Lower lobe of right lung (tissue), 2 donors: ENCODE data around the gene GNB1L. TPM values are rescaled to one million over a fixed set of nuclear protein-coding genes. Genes with fewer than 3 reads are reported as not detected.

Experiments
- ATAC-seq, 2 donors: fragments of 200-7000 bp; cut with Tn5 transposase; one replicate each; pipeline ENCODE4 v1.9.1; 2020 to 2022; ENCODE audit warnings: mild to moderate bottlenecking in 2 of 2, moderate library complexity in 2 of 2
- DNase-seq: peaks from one replicate; pipeline ENCODE4 v3.0.0-alpha.2; 2020
- H3K27ac ChIP-seq: fragments of 200-600 bp; one replicate; pipeline ENCODE4 v1.8.0; 2022
- H3K27me3 ChIP-seq: fragments of 200-600 bp; one replicate; pipeline ENCODE4 v1.8.0; 2022; ENCODE audit warnings: low read depth
- H3K36me3 ChIP-seq: fragments of 200-600 bp; one replicate; pipeline ENCODE4 v1.8.0; 2022; ENCODE audit warnings: mild to moderate bottlenecking
- H3K4me1 ChIP-seq: fragments of 200-600 bp; one replicate; pipeline ENCODE4 v1.8.0; 2022
- H3K4me3 ChIP-seq: fragments of 200-600 bp; one replicate; pipeline ENCODE4 v1.8.0; 2022; ENCODE audit warnings: mild to moderate bottlenecking
- H3K9me3 ChIP-seq: fragments of 200-600 bp; one replicate; pipeline ENCODE4 v1.8.0; 2022
- CTCF ChIP-seq: fragments of 200-600 bp; IDR thresholded peaks from one replicate; pipeline ENCODE4 v1.8.0; 2022; ENCODE audit warnings: antibody characterized with exemption, mild to moderate bottlenecking
- intact Hi-C: fragments of 100-400 bp; cut with DNase I; formaldehyde crosslinking; loops from one replicate; pipeline ENCODE4 v1.11.0; 2022
- long read RNA-seq: library from polyadenylated mRNA; unstranded; transcript quantifications from one replicate; pipeline ENCODE4 v2.0.0, GENCODE V29; 2021
- total RNA-seq: library from RNA; stranded (reverse); fragmentation: NEBNext Ultra II Directional; extraction: Animal tissue kit (Norgen Biotek cat#: 25700); gene quantifications from one replicate; pipeline ENCODE4 v1.2.1, GENCODE V29; 2021
- donor health status: DM: no; HTN: yes; CAD: no; lungs with severe emphysema.

The GNB1L gene
- total RNA-seq: 6.0 TPM
- long read RNA-seq, full-length matches to known transcripts: 10 of 22 reads
- long read RNA-seq, partial matches to known transcripts: 1 of 22 reads
- long read RNA-seq, other reads (novel, unspliced or antisense): 11 of 22 reads

- ATAC-seq: peak; percentile 97 to 98
- Histone ChIP-seq H3K27me3 (no peaks in the 10 kb centered on the region), H3K27ac (peak within 1 kb of the TSS; percentile 97), H3K4me3 (peak within 1 kb of the TSS; percentile 91), H3K36me3 (peaks cover 28% of the 10 kb centered on the region), H3K9me3 (no peaks in the 10 kb centered on the region), H3K4me1 (peaks cover 52% of the 10 kb centered on the region)
- peak; percentile 99 for DNase-seq
- intact Hi-C loops: no loop called here
- peak; percentile 24 for TF ChIP-seq CTCF
Observed at GRCh38 chr22:19854778-19855503, at the start of gene GNB1L, which contains the start of gene RTL10. TSS of gene GNB1L (minus strand) at chr22:19854874. CDS start at chr22:19821355, 33,519 bp downstream. TSS of gene RTL10 (minus strand) at chr22:19854874. CDS start at chr22:19852261, 2,613 bp downstream.

- H3K27me3 ChIP-seq: no peaks in the 10 kb centered on the region
- H3K4me3 ChIP-seq: no peak overlapping the region
- H3K4me1 ChIP-seq: no peaks in the 10 kb centered on the region
- H3K27ac ChIP-seq: no peak overlapping the region
- intact Hi-C loops: no loop called here
- DNase-seq: no peak
- H3K9me3 ChIP-seq: no peaks in the 10 kb centered on the region
- ATAC-seq: no peak
- no peak for TF ChIP-seq CTCF
- H3K36me3 ChIP-seq: peaks cover 40% of the 10 kb centered on the region
Observed at GRCh38 chr22:19904174-19904856, 49.6 kb upstream of the GNB1L start.

GRCh38 chr22:19903513-19903912 lies 48.8 kb upstream of the GNB1L start:
- no peaks in the 10 kb centered on the region for H3K4me1 ChIP-seq
- no peak overlapping the region for H3K4me3 ChIP-seq
- no peak for ATAC-seq
- no peaks in the 10 kb centered on the region for H3K9me3 ChIP-seq
- no peak for DNase-seq
- H3K27me3 ChIP-seq: no peaks in the 10 kb centered on the region
- peaks cover 44% of the 10 kb centered on the region for H3K36me3 ChIP-seq
- H3K27ac ChIP-seq: no peak overlapping the region
- TF ChIP-seq CTCF: no peak
- intact Hi-C loops: no loop called here

- DNase-seq: no peak
- Histone ChIP-seq H3K27ac (no peak overlapping the region), H3K4me3 (no peak overlapping the region), H3K36me3 (peaks cover 46% of the 10 kb centered on the region), H3K4me1 (no peaks in the 10 kb centered on the region), H3K9me3 (no peaks in the 10 kb centered on the region), H3K27me3 (no peaks in the 10 kb centered on the region)
- no peak for TF ChIP-seq CTCF
- ATAC-seq: no peak
- intact Hi-C loops: no loop called here
Observed at GRCh38 chr22:19903031-19903430, 48.4 kb upstream of the GNB1L start.

- intact Hi-C loops: no loop called here
- no peaks in the 10 kb centered on the region for H3K9me3 ChIP-seq
- H3K27me3 ChIP-seq: no peaks in the 10 kb centered on the region
- DNase-seq (no peak), ATAC-seq (no peak)
- H3K4me1 ChIP-seq: no peaks in the 10 kb centered on the region
- H3K36me3 ChIP-seq: peaks cover 53% of the 10 kb centered on the region
- TF ChIP-seq CTCF: no peak
- H3K27ac ChIP-seq: no peak overlapping the region
- H3K4me3 ChIP-seq: no peak overlapping the region
Observed at GRCh38 chr22:19902245-19902715, 47.6 kb upstream of the GNB1L start.
